H9 (cell line): ENCODE measurements around the gene UVRAG. TPM values are rescaled to one million over a fixed set of nuclear protein-coding genes. Genes with fewer than 3 reads are reported as not detected.

ENCODE experiments used
- DNase-seq: peaks from one replicate; pipeline ENCODE4 v3.0.0-alpha.2; 2017
- H2AFZ ChIP-seq: one replicate; pipeline ENCODE4 v1.6.1; 2013; ENCODE audit warnings: mild to moderate bottlenecking, low read length, control low read depth, moderate library complexity
- H2AK5ac ChIP-seq: 2 replicates; pipeline ENCODE4 v1.6.1; 2013; ENCODE audit warnings: low read length, control low read depth, mixed read lengths; ENCODE audit not compliant: insufficient read length
- H2BK120ac ChIP-seq: one replicate; pipeline ENCODE4 v1.6.1; 2013; ENCODE audit warnings: low read depth, mild to moderate bottlenecking, low read length, control low read depth, inconsistent platforms; ENCODE audit not compliant: poor library complexity, severe bottlenecking
- H2BK12ac ChIP-seq: 2 replicates; pipeline ENCODE4 v1.6.1; 2013; ENCODE audit warnings: low read length, control low read depth, mixed read lengths, low read depth; ENCODE audit not compliant: insufficient read length
- H2BK15ac ChIP-seq: 2 replicates; pipeline ENCODE4 v1.6.1; 2013; ENCODE audit warnings: low read depth, low read length, control low read depth
- H2BK20ac ChIP-seq: one replicate; pipeline ENCODE4 v1.6.1; 2013; ENCODE audit warnings: low read depth, mild to moderate bottlenecking, low read length, control low read depth, inconsistent platforms; ENCODE audit not compliant: poor library complexity, severe bottlenecking
- H2BK5ac ChIP-seq: 2 replicates; pipeline ENCODE4 v1.6.1; 2013; ENCODE audit warnings: low read length, control low read depth, mixed read lengths; ENCODE audit not compliant: insufficient read length
- H3K14ac ChIP-seq: 2 replicates; pipeline ENCODE4 v1.6.1; 2013; ENCODE audit warnings: low read length, control low read depth; ENCODE audit not compliant: insufficient read depth
- H3K18ac ChIP-seq: 2 replicates; pipeline ENCODE4 v1.6.1; 2013; ENCODE audit warnings: low read depth, mild to moderate bottlenecking, mixed read lengths, low read length, control low read depth; ENCODE audit not compliant: insufficient read length
- H3K23ac ChIP-seq: 2 replicates; pipeline ENCODE4 v1.6.1; 2013; ENCODE audit warnings: low read length, control low read depth, mixed read lengths, low read depth; ENCODE audit not compliant: insufficient read length
- H3K23me2 ChIP-seq: 2 replicates; pipeline ENCODE4 v1.6.1; 2013; ENCODE audit warnings: low read depth, mild to moderate bottlenecking, mixed read lengths, low read length, control low read depth; ENCODE audit not compliant: insufficient read length, poor library complexity, severe bottlenecking
- H3K27ac ChIP-seq: 2 replicates; pipeline ENCODE4 v1.5.1; 2013; ENCODE audit warnings: low read length, control low read depth, mixed read lengths, low read depth; ENCODE audit not compliant: insufficient read length
- H3K27me3 ChIP-seq: 2 replicates; pipeline ENCODE4 v1.6.1; 2013; ENCODE audit warnings: low read length, control low read depth, inconsistent platforms; ENCODE audit not compliant: insufficient read depth
- H3K4ac ChIP-seq: 2 replicates; pipeline ENCODE4 v1.6.1; 2013; ENCODE audit warnings: low read depth, mild to moderate bottlenecking, control low read depth, inconsistent platforms, low read length, moderate library complexity
- H3K4me1 ChIP-seq: 2 replicates; pipeline ENCODE4 v1.6.1; 2013; ENCODE audit warnings: low read length, control low read depth, inconsistent platforms; ENCODE audit not compliant: insufficient read depth
- H3K4me2 ChIP-seq: 2 replicates; pipeline ENCODE4 v1.6.1; 2013; ENCODE audit warnings: low read length, control low read depth, mixed read lengths; ENCODE audit not compliant: insufficient read length, insufficient read depth
- H3K56ac ChIP-seq: 2 replicates; pipeline ENCODE4 v1.6.1; 2013; ENCODE audit warnings: low read depth, mild to moderate bottlenecking, mixed read lengths, low read length, control low read depth; ENCODE audit not compliant: insufficient read length
- H3K79me1 ChIP-seq: 2 replicates; pipeline ENCODE4 v1.6.1; 2013; ENCODE audit warnings: low read depth, mild to moderate bottlenecking, moderate library complexity, low read length, control low read depth, inconsistent platforms; ENCODE audit not compliant: insufficient read depth, poor library complexity, severe bottlenecking
- H3K79me2 ChIP-seq: 2 replicates; pipeline ENCODE4 v1.6.1; 2013; ENCODE audit warnings: low read length, control low read depth, inconsistent platforms; ENCODE audit not compliant: insufficient read depth
- H3K9ac ChIP-seq: 2 replicates; pipeline ENCODE4 v1.6.1; 2013; ENCODE audit warnings: low read length, control low read depth, mixed read lengths; ENCODE audit not compliant: insufficient read length; ENCODE audit errors: extremely low read depth
- H3K9me3 ChIP-seq: one replicate; pipeline ENCODE4 v1.6.1; 2013; ENCODE audit warnings: low read depth, low read length, inconsistent platforms; ENCODE audit not compliant: control insufficient read depth
- H3T11ph ChIP-seq: one replicate; pipeline ENCODE4 v1.6.1; 2013; ENCODE audit warnings: mild to moderate bottlenecking, low read length, control low read depth, inconsistent platforms
- H4K20me1 ChIP-seq: one replicate; pipeline ENCODE4 v1.6.1; 2013; ENCODE audit not compliant: control insufficient read depth, insufficient read length, insufficient read depth
- H4K5ac ChIP-seq: 2 replicates; pipeline ENCODE4 v1.6.1; 2013; ENCODE audit warnings: low read depth, mild to moderate bottlenecking, mixed read lengths, low read length, control low read depth; ENCODE audit not compliant: insufficient read length
- H4K8ac ChIP-seq: replicated peaks from 2 replicates; pipeline ENCODE4 v1.6.1; 2013; ENCODE audit warnings: low read length, control low read depth, mixed read lengths, low read depth; ENCODE audit not compliant: insufficient read length
- H4K91ac ChIP-seq: 2 replicates; pipeline ENCODE4 v1.6.1; 2013; ENCODE audit warnings: low read depth, mild to moderate bottlenecking, moderate library complexity, mixed read lengths, low read length, control low read depth; ENCODE audit not compliant: insufficient read length
- H3K27ac Mint-ChIP-seq, 3 experiments: 2 replicates in 2 of 3; 3 replicates in 1 of 3; pipeline ENCODE4 v1.8.0; 2020 to 2021; ENCODE audit warnings: mixed read lengths in 3 of 3, mild to moderate bottlenecking in 1 of 3, moderate library complexity in 1 of 3
- H3K27me3 Mint-ChIP-seq: 2 replicates; pipeline ENCODE4 v1.8.0; 2021; ENCODE audit warnings: low read depth, mild to moderate bottlenecking, moderate library complexity, mixed read lengths
- H3K36me3 Mint-ChIP-seq, 3 experiments: 2 replicates in 2 of 3; 3 replicates in 1 of 3; pipeline ENCODE4 v1.8.0; 2020 to 2021; ENCODE audit warnings: low read depth in 3 of 3, mixed read lengths in 3 of 3; ENCODE audit not compliant: insufficient read depth in 1 of 3
- H3K4me1 Mint-ChIP-seq, 2 experiments: 2 replicates each; pipeline ENCODE4 v1.8.0; 2020; ENCODE audit warnings: mixed read lengths in 2 of 2
- H3K4me3 Mint-ChIP-seq, 2 experiments: 2 replicates in 1 of 2; 3 replicates in 1 of 2; pipeline ENCODE4 v1.8.0; 2020 to 2021; ENCODE audit warnings: mild to moderate bottlenecking in 2 of 2, mixed read lengths in 2 of 2, moderate library complexity in 1 of 2
- H3K9me3 Mint-ChIP-seq, 2 experiments: 2 replicates in 1 of 2; 3 replicates in 1 of 2; pipeline ENCODE4 v1.8.0; 2020; ENCODE audit warnings: mild to moderate bottlenecking in 2 of 2, mixed read lengths in 2 of 2, moderate library complexity in 1 of 2
- WGBS: extraction: QIAGEN DNeasy Blood & Tissue Kit; methylation state at CpG from one replicate; pipeline ENCODE4 v1.1.7; 2013; ENCODE audit warnings: missing lambda C conversion rate, low lambda C conversion rate, mixed read lengths; ENCODE audit not compliant: insufficient read length; ENCODE audit errors: extremely low coverage; 5-methylcytosine and 5-hydroxymethylcytosine counted together
- total RNA-seq: library from RNA; stranded (reverse); gene quantifications from 2 replicates; pipeline ENCODE4 v1.2.1, GENCODE V29; 2021
- TF ChIP-seq, protein P1 (sequence below): fragments of 200-600 bp; sonication (generic); conservative IDR thresholded peaks from 3 replicates; pipeline ENCODE4 v1.8.0; 2021; ENCODE audit warnings: antibody characterized with exemption, mild to moderate bottlenecking

UVRAG gene
- total RNA-seq, 1 experiment from 2014 or later = 18.5 TPM

DNA sequence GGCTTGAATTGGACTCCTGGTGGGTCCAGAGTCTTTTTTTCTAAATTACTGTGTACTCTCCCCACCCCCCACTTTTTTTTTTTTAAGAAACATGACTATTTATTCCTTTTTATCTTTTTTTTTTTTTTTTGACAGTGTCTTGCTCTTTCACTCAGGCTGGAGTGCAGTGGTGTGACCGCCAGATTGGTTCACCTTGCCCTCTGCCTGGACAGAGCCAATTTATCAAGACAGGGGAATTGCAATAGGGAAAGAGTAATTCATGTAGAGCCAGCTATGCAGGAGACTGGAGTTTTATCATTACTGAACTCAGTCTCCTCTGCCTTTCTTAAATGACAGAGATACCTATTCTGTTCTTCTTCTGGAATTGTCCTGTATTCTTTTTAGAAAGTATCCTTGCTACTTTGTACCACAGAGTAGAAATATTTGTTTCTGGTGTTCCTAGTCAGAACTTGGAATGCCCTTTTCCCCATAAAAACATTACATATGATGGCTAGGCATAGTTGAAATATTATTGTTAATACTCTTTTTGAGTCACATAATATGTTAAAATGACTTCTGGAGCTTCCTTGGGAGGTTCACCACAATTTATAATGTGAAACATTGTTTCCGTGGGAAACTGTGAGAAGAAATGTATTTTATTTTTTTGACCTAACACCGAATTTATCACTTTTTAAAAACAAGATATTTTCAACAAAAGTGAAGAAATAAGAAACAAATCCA, 95.6 kb downstream of the UVRAG start:
- no peaks in the 10 kb centered on the region for H3K27me3 ChIP-seq
- no peak overlapping the region for H2BK15ac ChIP-seq
- H3K18ac ChIP-seq = no peak overlapping the region
- no peak overlapping the region for H4K8ac ChIP-seq
- H3K4me2 ChIP-seq = no peak overlapping the region
- no peaks in the 10 kb centered on the region for H3K9me3 ChIP-seq
- H3K4me3 Mint-ChIP-seq = no peak overlapping the region
- H2BK5ac ChIP-seq = no peak overlapping the region
- no peak overlapping the region for H3K27ac Mint-ChIP-seq
- H3K79me2 ChIP-seq = no peaks in the 10 kb centered on the region
- no peak overlapping the region for H2BK120ac ChIP-seq
- H3K23ac ChIP-seq = no peak overlapping the region
- H4K5ac ChIP-seq = no peak overlapping the region
- H3K27me3 Mint-ChIP-seq = no peaks in the 10 kb centered on the region
- H2AFZ ChIP-seq = no peak overlapping the region
- no peak overlapping the region for H3K9ac ChIP-seq
- H3K36me3 Mint-ChIP-seq = no peaks in the 10 kb centered on the region
- H4K20me1 ChIP-seq = no peaks in the 10 kb centered on the region
- no peaks in the 10 kb centered on the region for H3K4me1 Mint-ChIP-seq
- TF ChIP-seq, protein P1, sequence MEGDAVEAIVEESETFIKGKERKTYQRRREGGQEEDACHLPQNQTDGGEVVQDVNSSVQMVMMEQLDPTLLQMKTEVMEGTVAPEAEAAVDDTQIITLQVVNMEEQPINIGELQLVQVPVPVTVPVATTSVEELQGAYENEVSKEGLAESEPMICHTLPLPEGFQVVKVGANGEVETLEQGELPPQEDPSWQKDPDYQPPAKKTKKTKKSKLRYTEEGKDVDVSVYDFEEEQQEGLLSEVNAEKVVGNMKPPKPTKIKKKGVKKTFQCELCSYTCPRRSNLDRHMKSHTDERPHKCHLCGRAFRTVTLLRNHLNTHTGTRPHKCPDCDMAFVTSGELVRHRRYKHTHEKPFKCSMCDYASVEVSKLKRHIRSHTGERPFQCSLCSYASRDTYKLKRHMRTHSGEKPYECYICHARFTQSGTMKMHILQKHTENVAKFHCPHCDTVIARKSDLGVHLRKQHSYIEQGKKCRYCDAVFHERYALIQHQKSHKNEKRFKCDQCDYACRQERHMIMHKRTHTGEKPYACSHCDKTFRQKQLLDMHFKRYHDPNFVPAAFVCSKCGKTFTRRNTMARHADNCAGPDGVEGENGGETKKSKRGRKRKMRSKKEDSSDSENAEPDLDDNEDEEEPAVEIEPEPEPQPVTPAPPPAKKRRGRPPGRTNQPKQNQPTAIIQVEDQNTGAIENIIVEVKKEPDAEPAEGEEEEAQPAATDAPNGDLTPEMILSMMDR = no peak
- no peaks in the 10 kb centered on the region for H3K23me2 ChIP-seq
- no CpG with 5 or more reads among the region's 3 CpGs for WGBS
- H2BK12ac ChIP-seq = no peak overlapping the region
- no peak for DNase-seq
- H4K91ac ChIP-seq = no peak overlapping the region
- H2AK5ac ChIP-seq = no peak overlapping the region
- H3K56ac ChIP-seq = no peak overlapping the region
- H3T11ph ChIP-seq = no peak overlapping the region
- no peaks in the 10 kb centered on the region for H3K79me1 ChIP-seq
- no peak overlapping the region for H3K27ac ChIP-seq
- no peaks in the 10 kb centered on the region for H3K9me3 Mint-ChIP-seq
- H3K4me1 ChIP-seq = no peaks in the 10 kb centered on the region
- no peak overlapping the region for H2BK20ac ChIP-seq
- no peak overlapping the region for H3K4ac ChIP-seq
- no peak overlapping the region for H3K14ac ChIP-seq
